Measurements from ENCODE around the gene CPXM2.

CPXM2 gene

GRCh38 chr10:123865350-123865749 is 26.3 kb downstream of the CPXM2 start:
- H3K36me3 ChIP-seq (ENCODE audit: control insufficient read depth, insufficient read depth, low read length), result no peaks in the 10 kb centered on the region
- no peaks in the 10 kb centered on the region for H3K27me3 ChIP-seq (ENCODE audit: control insufficient read depth, insufficient read depth, low read length)
- no peak overlapping the region for H3K4me3 ChIP-seq (ENCODE audit: low read depth, low read length)
- no peak overlapping the region for H3K9ac ChIP-seq
- no peak overlapping the region for H3K27ac ChIP-seq
- TF ChIP-seq CTCF (IDR thresholded peaks at IDR 0.05), result no peak
- H3K4me1 ChIP-seq, result no peaks in the 10 kb centered on the region
- no peaks in the 10 kb centered on the region for H3K9me3 ChIP-seq (ENCODE audit: control insufficient read depth, low read length)
- no peaks in the 10 kb centered on the region for H3K79me2 ChIP-seq
- no peak overlapping the region for H2AFZ ChIP-seq
- H3K4me2 ChIP-seq (ENCODE audit: low read length), result no peak overlapping the region

GRCh38 chr10:123864923-123865322 is 26.7 kb downstream of the CPXM2 start:
- no peaks in the 10 kb centered on the region for H3K4me1 ChIP-seq
- H3K27ac ChIP-seq, result no peak overlapping the region
- H3K4me2 ChIP-seq (ENCODE audit: low read length), result no peak overlapping the region

DNA sequence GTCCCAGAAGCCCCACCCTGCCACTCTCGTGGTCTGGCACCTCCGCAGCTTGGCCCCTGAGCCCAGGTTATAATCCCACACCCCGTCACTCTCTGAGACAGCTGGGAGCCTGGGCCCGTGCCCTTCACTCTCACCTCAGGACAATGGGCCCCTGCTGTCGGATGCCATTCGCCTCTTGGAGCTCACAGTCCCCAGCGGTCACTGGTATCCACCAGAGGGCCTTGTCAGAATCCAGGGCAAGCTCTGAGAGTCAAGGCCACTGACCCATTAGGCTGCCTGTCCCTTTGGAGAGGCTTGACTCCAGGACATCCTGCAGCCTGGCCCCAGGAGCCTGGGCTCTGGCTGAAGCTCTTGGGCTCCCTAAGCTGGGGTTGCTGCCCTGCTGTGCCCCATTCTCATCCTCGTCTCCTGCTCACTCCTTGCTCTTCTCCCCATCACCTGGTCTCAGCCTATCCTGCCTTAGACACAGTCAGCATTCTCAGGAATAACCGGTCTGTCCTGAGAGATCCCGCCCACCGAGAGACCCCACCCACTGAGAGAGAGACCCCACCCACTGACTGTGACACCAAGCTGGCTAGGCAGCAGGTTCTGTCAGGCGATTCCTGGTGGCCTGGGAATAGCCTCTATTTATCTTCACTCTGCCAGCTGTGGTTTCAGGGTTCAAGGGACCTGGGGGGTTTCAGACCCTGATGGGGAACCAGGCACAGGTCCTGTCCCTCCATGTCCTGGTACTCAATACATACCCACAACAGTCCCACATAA is 27.7 kb downstream of the CPXM2 start:
- Histone ChIP-seq H3K27ac (no peak overlapping the region), H3K9ac (no peak overlapping the region), H3K27me3 (ENCODE audit: control insufficient read depth, insufficient read depth, low read length) (no peaks in the 10 kb centered on the region), H3K4me1 (no peaks in the 10 kb centered on the region), H3K79me2 (no peaks in the 10 kb centered on the region), H3K4me2 (ENCODE audit: low read length) (no peak overlapping the region), H2AFZ (no peak overlapping the region), H3K36me3 (ENCODE audit: control insufficient read depth, insufficient read depth, low read length) (no peaks in the 10 kb centered on the region), H3K9me3 (ENCODE audit: control insufficient read depth, low read length) (no peaks in the 10 kb centered on the region), H3K4me3 (ENCODE audit: low read depth, low read length) (no peak overlapping the region)
- no peak for TF ChIP-seq CTCF (IDR thresholded peaks at IDR 0.05)

More at GRCh38 chr10:123864923-123865322, 26.7 kb downstream of the CPXM2 start:
- Histone ChIP-seq H3K36me3 (ENCODE audit: control insufficient read depth, insufficient read depth, low read length) (no peaks in the 10 kb centered on the region), H2AFZ (no peak overlapping the region), H3K27me3 (ENCODE audit: control insufficient read depth, insufficient read depth, low read length) (no peaks in the 10 kb centered on the region), H3K4me3 (ENCODE audit: low read depth, low read length) (no peak overlapping the region), H3K79me2 (no peaks in the 10 kb centered on the region), H3K9me3 (ENCODE audit: control insufficient read depth, low read length) (no peaks in the 10 kb centered on the region), H3K9ac (no peak overlapping the region)
- TF ChIP-seq CTCF (IDR thresholded peaks at IDR 0.05), result no peak

- Histone ChIP-seq H3K9me3 (ENCODE audit: control insufficient read depth, low read length) (no peaks in the 10 kb centered on the region), H3K79me2 (no peaks in the 10 kb centered on the region), H3K36me3 (ENCODE audit: control insufficient read depth, insufficient read depth, low read length) (no peaks in the 10 kb centered on the region), H3K4me2 (ENCODE audit: low read length) (no peak overlapping the region), H3K4me1 (no peaks in the 10 kb centered on the region), H2AFZ (no peak overlapping the region), H3K27me3 (ENCODE audit: control insufficient read depth, insufficient read depth, low read length) (no peaks in the 10 kb centered on the region), H3K4me3 (ENCODE audit: low read depth, low read length) (no peak overlapping the region), H3K9ac (no peak overlapping the region), H3K27ac (no peak overlapping the region)
- no peak for TF ChIP-seq CTCF (IDR thresholded peaks at IDR 0.05)
Measured at GRCh38 chr10:123863183-123863575, 28.4 kb downstream of the CPXM2 start.

All from parathyroid adenoma (tissue), 2 donors.